Hematopoietic multipotent progenitor cell treated with erythropoietin and hydrocortisone succinate and interleukin-3 and kit ligand, for 8 days (in vitro differentiated cells): ENCODE measurements around the gene SAFB2.

Experiments
- DNase-seq: peaks from one replicate; pipeline ENCODE4 v3.0.0-alpha.2; 2015

SAFB2 gene

GRCh38 chr19:5622465-5623396 lies at the start of gene SAFB2, which contains the start of gene SAFB:
Gene SAFB2 (minus strand): TSS chr19:5622776. CDS start chr19:5622715, 61 bp downstream.
Gene SAFB (plus strand): TSS chr19:5623083. CDS start chr19:5623206, 123 bp downstream.
- peak; percentile 100 for DNase-seq

DNA sequence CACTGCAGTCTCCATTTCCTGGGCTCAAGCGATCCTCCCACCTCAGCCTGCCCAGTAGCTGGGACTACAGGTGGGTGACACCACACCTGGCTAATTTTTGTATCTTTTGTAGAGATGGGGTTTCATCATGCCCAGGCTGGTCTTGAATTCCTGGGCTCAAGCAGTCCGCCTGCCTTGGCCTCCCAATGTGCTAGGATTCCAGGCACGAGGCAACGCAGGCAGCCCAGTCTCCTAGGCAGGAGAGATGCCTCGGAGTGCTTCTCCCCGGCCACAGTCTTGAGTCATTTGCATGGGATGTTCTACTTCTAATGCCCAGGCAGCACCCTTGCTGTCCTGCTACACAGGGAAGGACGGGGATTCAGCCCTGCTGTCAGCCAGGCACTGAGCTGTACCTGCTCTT lies 49.0 kb upstream of the SAFB2 start:
- DNase-seq = no peak

DNA sequence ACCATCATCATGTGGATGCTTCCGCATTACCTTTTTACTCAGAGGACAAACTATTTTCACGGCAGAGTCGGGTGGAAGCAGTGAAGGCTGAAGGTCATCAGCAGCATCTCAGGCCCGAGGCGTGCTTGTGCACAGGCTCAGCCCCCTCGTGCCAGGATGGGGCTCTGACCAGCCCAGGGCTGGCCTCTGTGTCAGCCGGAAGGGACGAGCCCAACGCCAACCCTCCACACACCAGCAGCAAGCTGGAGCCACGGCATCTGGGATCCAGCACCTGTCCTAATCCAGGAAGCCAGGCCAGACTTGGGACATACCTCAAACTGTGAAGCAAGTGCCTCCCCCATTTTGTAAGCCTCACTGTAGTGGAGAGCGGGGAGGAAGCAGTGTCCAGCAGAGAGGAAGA lies 46.6 kb upstream of the SAFB2 start:
- DNase-seq = no peak

GRCh38 chr19:5667751-5668271 lies 45.2 kb upstream of the SAFB2 start:
- no peak for DNase-seq

DNA sequence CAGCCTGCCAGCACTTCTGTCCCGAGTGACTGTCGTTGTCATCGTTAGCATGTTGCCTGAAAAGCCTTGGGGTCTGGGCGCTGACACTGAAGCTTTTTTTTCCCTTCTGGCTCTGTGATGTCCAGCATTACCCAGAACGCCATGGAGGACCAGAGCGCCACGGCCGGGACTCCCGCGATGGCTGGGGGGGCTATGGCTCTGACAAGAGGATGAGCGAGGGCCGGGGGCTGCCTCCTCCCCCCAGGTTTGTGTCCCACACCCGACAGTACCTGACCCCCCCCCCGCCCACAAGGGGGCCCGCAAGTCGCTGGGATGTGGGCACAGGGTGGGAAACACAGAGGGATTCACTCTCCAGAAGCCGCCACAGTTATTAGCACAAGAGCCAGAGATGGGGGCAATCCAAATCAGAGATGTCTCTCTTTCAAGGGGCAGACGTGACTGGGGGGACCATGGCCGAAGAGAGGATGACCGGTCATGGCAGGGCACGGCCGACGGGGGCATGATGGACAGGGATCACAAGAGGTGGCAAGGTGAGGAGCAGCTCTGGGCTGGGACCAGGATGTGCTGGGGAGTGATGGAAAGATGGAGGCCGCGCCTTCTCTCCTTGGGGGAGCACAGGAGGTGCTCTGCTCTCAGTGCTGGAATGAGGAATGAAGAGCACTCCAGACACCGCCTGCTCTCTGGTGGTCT lies 44.5 kb upstream of the SAFB2 start:
- no peak for DNase-seq

DNA sequence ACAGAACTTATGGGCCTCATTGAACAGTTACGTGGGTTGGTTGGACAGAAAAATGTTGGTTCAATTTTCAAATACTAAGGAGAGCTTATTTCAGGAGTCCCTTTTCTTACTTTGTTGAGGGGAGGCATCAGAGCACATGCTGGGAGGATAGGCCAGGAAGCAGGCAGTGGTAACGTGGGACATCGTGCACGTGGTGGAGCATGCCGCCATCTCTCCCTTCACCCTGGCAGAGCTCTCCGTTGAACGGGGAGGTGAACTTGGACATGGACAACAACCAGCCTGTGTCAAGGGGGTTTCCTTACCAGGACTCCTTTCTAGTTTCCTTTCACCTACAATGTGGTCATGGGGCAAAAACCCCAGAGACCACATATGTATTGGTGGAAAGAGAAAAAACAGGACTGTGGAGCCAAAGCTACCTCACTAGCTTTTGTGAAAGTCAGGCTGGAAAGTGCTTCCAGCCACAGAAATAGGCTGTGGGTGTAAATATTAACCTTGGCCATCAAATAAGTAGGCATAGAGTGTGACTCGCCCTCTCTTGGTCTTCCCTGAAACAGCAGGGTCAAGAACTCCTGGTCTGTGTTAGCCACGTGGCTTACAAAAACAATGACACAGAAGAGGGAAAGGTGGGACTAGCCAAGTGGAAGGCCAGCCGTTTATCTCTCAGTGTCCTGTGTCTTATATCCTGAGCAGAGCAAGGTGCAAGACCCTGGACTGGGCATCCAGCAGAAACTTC lies 43.4 kb upstream of the SAFB2 start:
- DNase-seq = no peak

DNA sequence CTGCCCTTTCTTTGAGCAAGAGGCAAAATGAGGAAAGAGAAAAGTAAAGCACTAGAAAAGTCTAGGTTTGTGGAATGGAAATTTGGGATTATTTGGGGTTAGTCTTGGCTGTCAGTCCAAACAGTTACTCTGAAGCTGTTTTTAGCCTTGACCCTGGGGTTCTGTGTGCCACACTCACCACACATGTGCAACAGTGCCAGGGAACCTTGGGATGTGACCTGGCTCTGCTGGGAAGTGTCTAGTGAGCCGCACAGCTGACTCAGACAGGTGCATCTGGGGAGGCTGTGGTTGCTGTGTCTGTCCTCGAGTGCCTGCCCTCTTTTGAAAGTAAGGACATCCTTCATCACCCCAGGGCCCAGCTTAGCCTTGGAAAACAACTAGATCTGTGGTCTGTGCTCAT lies 41.9 kb upstream of the SAFB2 start:
- no peak for DNase-seq

DNA sequence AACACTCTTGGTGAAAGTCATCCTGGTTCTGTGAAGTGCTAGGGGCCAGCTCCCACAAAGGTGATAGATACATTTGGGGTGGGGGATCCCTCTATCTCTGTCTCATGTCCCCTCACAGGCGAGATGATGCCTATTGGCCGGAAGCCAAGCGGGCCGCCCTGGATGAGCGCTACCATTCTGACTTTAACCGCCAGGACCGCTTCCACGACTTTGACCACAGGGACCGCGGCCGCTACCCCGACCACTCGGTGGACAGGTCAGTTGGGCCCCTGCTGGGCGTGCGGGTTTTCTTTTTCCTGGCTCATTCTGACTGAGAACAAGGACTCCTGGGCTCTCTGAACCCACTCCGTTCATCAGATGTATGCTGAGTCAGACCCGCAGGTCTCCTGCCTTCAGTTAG lies 41.3 kb upstream of the SAFB2 start:
- DNase-seq = no peak

GRCh38 chr19:5661483-5661882 lies 38.9 kb upstream of the SAFB2 start:
- no peak for DNase-seq

DNA sequence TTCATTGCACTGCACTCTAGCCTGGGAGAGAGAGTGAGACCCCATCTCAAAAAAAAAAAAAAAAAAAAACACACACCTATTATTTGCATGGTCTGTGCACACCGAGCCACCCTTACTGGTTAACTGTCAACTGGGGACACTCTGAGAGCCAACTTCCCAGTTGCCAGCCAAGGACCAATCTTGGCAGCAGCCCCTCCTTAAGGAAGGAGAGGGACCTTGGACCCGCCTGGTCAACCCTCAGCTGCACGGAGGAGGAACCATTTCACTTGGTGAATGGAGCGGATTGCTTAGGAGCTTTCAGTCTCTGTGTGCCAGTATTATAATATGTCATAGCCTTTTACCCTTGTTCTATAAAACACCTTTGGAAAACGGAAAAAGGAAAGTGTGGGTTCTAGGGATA lies 32.8 kb upstream of the SAFB2 start:
- DNase-seq = no peak

DNA sequence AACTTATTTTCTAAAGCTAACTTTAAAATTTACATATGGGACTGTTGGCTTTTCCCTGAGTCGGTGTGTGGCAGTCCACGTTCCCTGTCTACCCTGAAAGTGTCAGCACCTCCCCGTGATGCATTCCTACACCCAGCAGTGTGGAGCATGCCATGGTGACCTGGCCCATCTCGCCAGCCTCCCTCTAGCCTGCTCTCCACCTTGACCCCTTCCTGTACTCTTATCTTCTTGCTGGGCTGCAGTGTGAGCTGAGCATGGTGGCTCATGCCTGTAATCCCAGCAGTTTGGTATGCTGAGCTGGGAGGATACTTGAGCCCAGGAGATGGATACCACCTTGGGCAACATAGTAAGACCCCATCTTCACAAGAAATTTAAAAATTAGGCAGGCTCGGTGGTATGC lies 32.4 kb upstream of the SAFB2 start:
- no peak for DNase-seq

DNA sequence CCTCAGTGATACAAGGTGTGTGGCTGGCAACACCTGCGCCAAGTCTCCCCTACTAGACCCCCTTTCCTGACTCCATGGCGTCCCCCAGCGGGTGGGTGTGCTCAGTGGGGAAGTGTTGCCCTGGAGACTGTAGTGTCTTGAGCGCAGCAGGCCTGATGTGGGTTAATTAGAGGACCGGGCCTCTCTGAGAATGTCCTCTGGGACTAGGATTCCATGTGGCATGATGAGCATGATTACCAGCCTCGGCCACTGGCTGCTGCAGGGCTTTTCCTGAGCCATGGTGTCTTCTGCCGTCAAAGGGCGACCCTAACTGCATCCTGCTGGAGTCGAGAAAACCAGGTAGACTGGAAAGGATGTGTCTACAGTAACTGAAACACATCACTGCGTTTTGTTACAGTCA lies 29.7 kb upstream of the SAFB2 start:
- no peak for DNase-seq

GRCh38 chr19:5651361-5651760 lies 28.8 kb upstream of the SAFB2 start:
- DNase-seq = no peak

- no peak for DNase-seq
These were observed 25.9 kb upstream of the SAFB2 start for GRCh38 chr19:5648464-5648863.

DNA sequence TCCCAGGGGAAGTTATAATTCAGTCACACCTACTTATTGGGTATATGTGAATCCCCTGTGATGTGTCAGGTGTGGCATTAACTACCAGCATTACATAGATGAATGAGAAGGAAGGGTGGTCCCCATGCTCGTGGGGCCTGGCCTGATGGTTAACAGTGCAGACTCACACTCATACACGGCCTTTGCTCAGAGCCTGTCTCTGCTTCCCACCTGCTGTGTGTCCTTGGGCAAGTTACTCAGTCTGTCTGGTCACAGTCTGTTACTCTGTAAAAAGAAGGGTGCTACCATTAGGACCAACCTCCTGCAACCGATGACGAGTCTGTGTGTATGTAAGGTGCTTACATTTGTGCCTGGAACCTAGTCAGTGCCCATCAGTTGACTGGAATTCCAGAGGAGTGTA lies 24.1 kb upstream of the SAFB2 start:
- no peak for DNase-seq

DNA sequence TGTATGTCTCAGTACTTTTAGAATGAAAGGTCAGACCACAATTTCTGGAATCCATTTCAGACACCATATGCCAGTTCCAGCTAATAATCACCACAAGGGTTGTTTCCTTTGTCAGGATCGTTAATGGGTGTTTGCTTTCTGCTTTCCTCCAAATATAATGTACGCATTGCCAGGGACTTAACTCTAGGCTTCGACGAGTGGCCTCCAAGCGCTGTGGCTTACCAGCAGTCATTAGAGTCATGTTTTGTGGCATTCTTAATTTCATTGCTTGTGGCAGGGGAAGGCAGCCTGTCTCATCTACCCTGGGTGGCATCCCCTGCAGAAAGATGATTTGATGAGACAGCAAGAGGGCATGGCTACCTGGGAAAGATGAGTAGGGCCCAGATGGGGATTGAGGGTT lies 22.8 kb upstream of the SAFB2 start:
- DNase-seq = no peak

DNA sequence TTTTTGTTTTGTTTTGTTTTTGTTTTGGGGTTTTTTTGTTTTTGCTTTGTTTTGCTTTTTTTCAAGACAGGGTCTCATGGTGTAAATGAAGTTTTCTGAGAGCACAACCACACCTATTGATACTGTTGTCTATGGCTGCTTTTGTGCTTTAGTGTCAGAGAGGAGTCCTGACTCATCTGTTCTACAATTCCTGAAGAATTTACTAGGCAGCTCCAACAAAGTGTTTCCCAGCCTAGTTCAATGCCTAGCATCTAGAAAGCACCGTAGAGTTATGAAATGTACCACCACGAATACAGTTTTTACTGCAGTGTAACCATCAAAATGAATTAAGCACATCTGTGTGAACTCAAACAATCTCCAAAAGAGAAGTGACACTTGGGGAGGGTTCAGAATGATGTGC lies 21.5 kb upstream of the SAFB2 start:
- DNase-seq = no peak

GRCh38 chr19:5643060-5643459 lies 20.5 kb upstream of the SAFB2 start:
- DNase-seq = no peak

- DNase-seq = no peak
These were observed 19.6 kb upstream of the SAFB2 start for GRCh38 chr19:5642204-5642603.

DNA sequence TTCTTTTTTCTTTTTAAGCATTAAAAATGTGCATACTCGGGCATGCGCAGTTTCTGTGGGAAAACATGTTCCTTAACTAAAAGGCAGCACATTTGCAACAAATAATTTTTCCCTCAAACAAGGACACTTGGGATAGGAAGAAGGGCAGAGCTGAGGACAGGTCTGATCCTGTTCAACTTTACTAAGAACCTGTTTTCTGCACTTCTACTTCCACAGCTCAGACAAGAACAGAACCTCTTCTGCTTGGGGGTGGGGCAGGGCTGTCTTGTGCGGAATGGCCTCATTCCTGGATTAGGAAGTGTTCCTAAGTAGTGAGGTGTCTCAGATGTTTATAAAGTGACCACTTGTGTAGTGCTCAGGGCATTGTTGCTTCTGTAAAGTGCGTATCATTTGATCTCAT lies 18.6 kb upstream of the SAFB2 start:
- no peak for DNase-seq

GRCh38 chr19:5637971-5638370 lies 15.4 kb upstream of the SAFB2 start:
- no peak for DNase-seq

DNA sequence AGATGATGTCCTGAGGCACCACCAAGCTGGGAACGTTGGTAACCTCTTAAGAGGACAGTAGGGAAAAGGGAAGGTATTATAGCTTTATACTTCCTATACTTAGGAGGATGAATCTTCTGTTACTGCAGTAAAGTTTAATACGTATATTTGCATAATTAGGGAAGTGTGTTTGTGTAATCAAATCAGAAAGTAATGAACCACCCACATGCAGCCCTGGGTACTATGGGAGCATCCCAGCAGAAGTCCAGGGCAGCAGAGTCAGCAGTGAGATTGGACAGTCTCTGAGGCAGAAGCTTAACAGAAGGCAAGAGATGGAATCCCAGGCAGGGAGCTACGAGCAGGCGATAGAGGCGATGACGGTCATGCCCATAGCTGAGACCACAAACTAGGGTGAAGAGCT lies 12.9 kb upstream of the SAFB2 start:
- no peak for DNase-seq

DNA sequence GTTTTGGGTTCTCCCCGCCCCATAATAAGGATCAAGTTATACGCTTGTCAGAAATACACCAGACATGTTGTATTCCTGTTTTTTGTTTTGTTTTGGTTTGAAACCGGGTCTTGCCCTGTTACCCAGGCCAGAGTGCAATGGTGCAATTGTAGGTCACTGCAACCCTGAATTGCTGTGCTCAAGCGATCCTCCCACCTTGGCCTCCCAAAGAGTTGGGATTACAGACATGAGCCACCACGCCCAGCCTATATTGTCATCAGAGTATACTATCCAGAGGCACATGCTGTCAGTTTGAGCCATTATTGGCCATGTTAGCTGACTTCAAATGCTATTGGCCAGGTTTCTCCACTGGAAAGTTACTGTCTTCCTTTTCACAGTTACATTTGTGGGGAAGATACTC lies 10.1 kb upstream of the SAFB2 start:
- no peak for DNase-seq
